Activated T-helper 17 cell treated with anti-CD3 and anti-CD28 coated beads, Interleukin-2, amount 50 U/mL, for 72 hours (primary cell): ENCODE data around the gene MLEC. TPM values are rescaled to one million over a fixed set of nuclear protein-coding genes. Genes with fewer than 3 reads are reported as not detected.
"Not testable (repeated sequence)": the region's sequence is repeated elsewhere in the genome, so short reads cannot be mapped to it uniquely, and the experiment has no call there.

Source experiments
- ATAC-seq: fragments of 150-1000 bp; cut with Tn5 transposase; replicated peaks from 2 replicates; pipeline ENCODE4 v1.10.0; 2021; ENCODE audit warnings: mild to moderate bottlenecking, moderate library complexity
- H3K27ac Mint-ChIP-seq: one replicate; pipeline ENCODE4 v1.8.0; 2022; ENCODE audit warnings: mixed read lengths
- H3K27me3 Mint-ChIP-seq: one replicate; pipeline ENCODE4 v1.8.0; 2022; ENCODE audit warnings: mixed read lengths
- H3K36me3 Mint-ChIP-seq: one replicate; pipeline ENCODE4 v1.8.0; 2022; ENCODE audit warnings: low read depth, mild to moderate bottlenecking, mixed read lengths
- H3K4me1 Mint-ChIP-seq: one replicate; pipeline ENCODE4 v1.8.0; 2022; ENCODE audit warnings: mixed read lengths
- H3K4me3 Mint-ChIP-seq: one replicate; pipeline ENCODE4 v1.8.0; 2022; ENCODE audit warnings: mild to moderate bottlenecking, mixed read lengths
- H3K9me3 Mint-ChIP-seq: one replicate; pipeline ENCODE4 v1.8.0; 2022; ENCODE audit warnings: mixed read lengths
- total RNA-seq, 2 donors: library from RNA; stranded (reverse); gene quantifications; one replicate each; pipeline ENCODE4 v1.2.3, GENCODE V29; 2022

Gene MLEC
- total RNA-seq, 2 donors from 2014 or later = 58.6 to 90.5 TPM

GRCh38 chr12:120653611-120654010 is 33.3 kb upstream of the MLEC start:
- H3K9me3 Mint-ChIP-seq = no peaks in the 10 kb centered on the region
- peaks cover 27% of the 10 kb centered on the region for H3K27me3 Mint-ChIP-seq
- ATAC-seq = no peak
- no peaks in the 10 kb centered on the region for H3K36me3 Mint-ChIP-seq
- no peak overlapping the region for H3K27ac Mint-ChIP-seq
- H3K4me1 Mint-ChIP-seq = peaks cover 9% of the 10 kb centered on the region
- H3K4me3 Mint-ChIP-seq = no peak overlapping the region

GRCh38 chr12:120654656-120655055 is 32.3 kb upstream of the MLEC start:
- Mint-ChIP-seq H3K27ac (no peak overlapping the region), H3K4me3 (no peak overlapping the region), H3K36me3 (no peaks in the 10 kb centered on the region)

GRCh38 chr12:120656008-120656407 is 30.9 kb upstream of the MLEC start:
- H3K27ac Mint-ChIP-seq = no peak overlapping the region
- ATAC-seq = no peak

More at GRCh38 chr12:120654656-120655055, 32.3 kb upstream of the MLEC start:
- no peaks in the 10 kb centered on the region for H3K4me1 Mint-ChIP-seq
- H3K27me3 Mint-ChIP-seq = peaks cover 22% of the 10 kb centered on the region
- no peak for ATAC-seq
- H3K9me3 Mint-ChIP-seq = no peaks in the 10 kb centered on the region

GRCh38 chr12:120658286-120659150 is 28.4 kb upstream of the MLEC start:
- ATAC-seq = no peak
- Mint-ChIP-seq H3K4me3 (no peak overlapping the region), H3K36me3 (no peaks in the 10 kb centered on the region)

More at GRCh38 chr12:120656008-120656407, 30.9 kb upstream of the MLEC start:
- H3K4me1 Mint-ChIP-seq = no peaks in the 10 kb centered on the region
- peaks cover 16% of the 10 kb centered on the region for H3K27me3 Mint-ChIP-seq
- no peaks in the 10 kb centered on the region for H3K9me3 Mint-ChIP-seq
- no peaks in the 10 kb centered on the region for H3K36me3 Mint-ChIP-seq
- no peak overlapping the region for H3K4me3 Mint-ChIP-seq

GRCh38 chr12:120659151-120659525 is 27.8 kb upstream of the MLEC start:
- Mint-ChIP-seq H3K27me3 (peaks cover 3% of the 10 kb centered on the region), H3K9me3 (no peaks in the 10 kb centered on the region), H3K4me3 (no peak overlapping the region), H3K4me1 (no peaks in the 10 kb centered on the region), H3K36me3 (no peaks in the 10 kb centered on the region), H3K27ac (no peak overlapping the region)
- no peak for ATAC-seq

More at GRCh38 chr12:120658286-120659150, 28.4 kb upstream of the MLEC start:
- Mint-ChIP-seq H3K9me3 (no peaks in the 10 kb centered on the region), H3K27me3 (peaks cover 3% of the 10 kb centered on the region), H3K4me1 (no peaks in the 10 kb centered on the region), H3K27ac (no peak overlapping the region)

GRCh38 chr12:120661432-120661831 is 25.5 kb upstream of the MLEC start:
- Mint-ChIP-seq H3K27me3 (peaks cover 3% of the 10 kb centered on the region), H3K36me3 (no peaks in the 10 kb centered on the region), H3K4me3 (no peak overlapping the region), H3K4me1 (no peaks in the 10 kb centered on the region), H3K9me3 (no peaks in the 10 kb centered on the region), H3K27ac (no peak overlapping the region)
- ATAC-seq = no peak

GRCh38 chr12:120662879-120663278 is 24.1 kb upstream of the MLEC start:
- no peak overlapping the region for H3K4me3 Mint-ChIP-seq
- H3K9me3 Mint-ChIP-seq = no peaks in the 10 kb centered on the region
- peaks cover 3% of the 10 kb centered on the region for H3K27me3 Mint-ChIP-seq
- H3K27ac Mint-ChIP-seq = no peak overlapping the region
- no peak for ATAC-seq
- H3K4me1 Mint-ChIP-seq = no peaks in the 10 kb centered on the region
- H3K36me3 Mint-ChIP-seq = no peaks in the 10 kb centered on the region

- Mint-ChIP-seq H3K4me1 (no peaks in the 10 kb centered on the region), H3K27ac (no peak overlapping the region), H3K36me3 (no peaks in the 10 kb centered on the region), H3K4me3 (no peak overlapping the region), H3K9me3 (no peaks in the 10 kb centered on the region), H3K27me3 (peaks cover 3% of the 10 kb centered on the region)
- ATAC-seq = no peak
These were observed 23.2 kb upstream of the MLEC start for GRCh38 chr12:120663741-120664140.

GRCh38 chr12:120666571-120667390 is 20.2 kb upstream of the MLEC start:
- Mint-ChIP-seq H3K4me3 (no peak overlapping the region), H3K36me3 (no peaks in the 10 kb centered on the region), H3K4me1 (no peaks in the 10 kb centered on the region), H3K27ac (no peak overlapping the region), H3K9me3 (no peaks in the 10 kb centered on the region), H3K27me3 (no peaks in the 10 kb centered on the region)
- ATAC-seq = no peak

- Mint-ChIP-seq H3K27me3 (no peaks in the 10 kb centered on the region), H3K9me3 (no peaks in the 10 kb centered on the region), H3K4me1 (no peaks in the 10 kb centered on the region), H3K27ac (no peak overlapping the region), H3K4me3 (no peak overlapping the region), H3K36me3 (no peaks in the 10 kb centered on the region)
- ATAC-seq = no peak
These were observed 18.7 kb upstream of the MLEC start for GRCh38 chr12:120668091-120668867.

GRCh38 chr12:120668868-120669840 is 17.8 kb upstream of the MLEC start:
- Mint-ChIP-seq H3K9me3 (no peaks in the 10 kb centered on the region), H3K27me3 (no peaks in the 10 kb centered on the region), H3K4me1 (no peaks in the 10 kb centered on the region), H3K27ac (no peak overlapping the region), H3K4me3 (no peak overlapping the region), H3K36me3 (no peaks in the 10 kb centered on the region)
- no peak for ATAC-seq

- H3K36me3 Mint-ChIP-seq, H3K4me1 Mint-ChIP-seq, H3K4me3 Mint-ChIP-seq, H3K27me3 Mint-ChIP-seq, ATAC-seq, H3K27ac Mint-ChIP-seq, H3K9me3 Mint-ChIP-seq: not testable (repeated sequence)
These were observed 16.7 kb upstream of the MLEC start for GRCh38 chr12:120670237-120670636.

- Mint-ChIP-seq H3K27me3 (peaks cover 3% of the 10 kb centered on the region), H3K9me3 (no peaks in the 10 kb centered on the region), H3K36me3 (no peaks in the 10 kb centered on the region), H3K27ac (no peak overlapping the region), H3K4me1 (no peaks in the 10 kb centered on the region), H3K4me3 (no peak overlapping the region)
- no peak for ATAC-seq
These were observed 16.3 kb upstream of the MLEC start for GRCh38 chr12:120670667-120671066.
